GM12872 (cell line): ENCODE measurements around the gene TNIK.

Experiments
- TF ChIP-seq, protein P1 (sequence below): IDR thresholded peaks from 3 replicates; pipeline ENCODE4 v1.5.1; 2011; ENCODE audit warnings: low read depth, mild to moderate bottlenecking, low read length, moderate library complexity; ENCODE audit not compliant: insufficient read depth

Gene TNIK

DNA sequence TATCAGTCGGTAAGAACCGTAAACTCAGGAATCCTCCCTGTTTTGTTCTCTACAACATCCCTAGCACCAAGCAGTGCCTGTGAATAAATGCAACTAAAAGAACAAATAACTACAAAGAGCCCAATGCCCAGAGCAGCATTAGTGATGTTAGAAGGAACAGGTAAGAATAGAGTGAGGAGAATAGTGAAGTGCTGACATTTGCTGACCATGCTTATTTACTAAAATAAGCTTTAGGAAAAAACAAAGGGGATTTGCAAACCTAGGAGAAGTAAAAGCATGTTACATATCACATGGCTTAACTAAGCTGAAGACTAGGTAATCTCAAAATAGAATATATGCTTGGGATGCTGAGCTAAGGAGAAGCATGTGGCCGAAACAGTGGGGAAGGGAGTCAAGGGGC is 247.6 kb downstream of the TNIK start:
- TF ChIP-seq, protein P1, sequence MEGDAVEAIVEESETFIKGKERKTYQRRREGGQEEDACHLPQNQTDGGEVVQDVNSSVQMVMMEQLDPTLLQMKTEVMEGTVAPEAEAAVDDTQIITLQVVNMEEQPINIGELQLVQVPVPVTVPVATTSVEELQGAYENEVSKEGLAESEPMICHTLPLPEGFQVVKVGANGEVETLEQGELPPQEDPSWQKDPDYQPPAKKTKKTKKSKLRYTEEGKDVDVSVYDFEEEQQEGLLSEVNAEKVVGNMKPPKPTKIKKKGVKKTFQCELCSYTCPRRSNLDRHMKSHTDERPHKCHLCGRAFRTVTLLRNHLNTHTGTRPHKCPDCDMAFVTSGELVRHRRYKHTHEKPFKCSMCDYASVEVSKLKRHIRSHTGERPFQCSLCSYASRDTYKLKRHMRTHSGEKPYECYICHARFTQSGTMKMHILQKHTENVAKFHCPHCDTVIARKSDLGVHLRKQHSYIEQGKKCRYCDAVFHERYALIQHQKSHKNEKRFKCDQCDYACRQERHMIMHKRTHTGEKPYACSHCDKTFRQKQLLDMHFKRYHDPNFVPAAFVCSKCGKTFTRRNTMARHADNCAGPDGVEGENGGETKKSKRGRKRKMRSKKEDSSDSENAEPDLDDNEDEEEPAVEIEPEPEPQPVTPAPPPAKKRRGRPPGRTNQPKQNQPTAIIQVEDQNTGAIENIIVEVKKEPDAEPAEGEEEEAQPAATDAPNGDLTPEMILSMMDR: no peak

DNA sequence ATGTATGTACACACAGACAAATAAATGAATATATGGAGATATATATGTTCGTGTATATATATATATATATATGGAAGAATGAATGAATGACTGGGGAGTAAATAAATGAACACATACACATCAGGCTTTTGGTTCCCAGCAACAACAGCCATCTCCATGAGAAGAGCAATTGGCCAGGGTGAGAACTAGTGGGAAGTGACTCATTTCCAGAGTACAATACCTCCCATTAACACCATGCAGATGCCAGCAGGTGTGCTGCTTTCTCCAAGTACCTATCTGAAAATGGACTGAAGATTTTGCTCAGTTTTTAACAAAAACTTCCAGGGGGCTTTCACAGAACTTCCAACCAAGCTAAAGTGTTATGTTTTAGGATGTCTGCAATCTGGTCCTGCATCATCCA is 253.9 kb downstream of the TNIK start:
- TF ChIP-seq, protein P1: no peak

DNA sequence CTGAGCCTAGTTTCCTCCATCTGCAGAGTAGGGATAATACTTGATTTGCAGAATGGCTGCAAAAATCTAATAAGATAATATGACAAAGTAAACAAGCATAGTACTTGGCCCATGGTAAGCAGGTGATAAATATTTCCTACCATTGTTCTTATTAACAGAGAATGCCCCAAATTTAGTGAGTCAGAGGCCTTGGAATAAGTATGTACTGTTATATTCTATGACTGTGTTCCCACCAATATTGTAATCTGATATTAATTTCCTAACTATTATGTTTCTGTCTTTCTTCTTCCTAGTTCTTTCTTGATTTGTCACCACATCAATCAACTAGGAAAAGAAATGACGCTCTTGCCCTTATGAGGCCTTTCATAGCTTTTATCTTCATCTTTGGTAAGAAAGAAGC is 255.3 kb downstream of the TNIK start:
- TF ChIP-seq, protein P1: no peak

DNA sequence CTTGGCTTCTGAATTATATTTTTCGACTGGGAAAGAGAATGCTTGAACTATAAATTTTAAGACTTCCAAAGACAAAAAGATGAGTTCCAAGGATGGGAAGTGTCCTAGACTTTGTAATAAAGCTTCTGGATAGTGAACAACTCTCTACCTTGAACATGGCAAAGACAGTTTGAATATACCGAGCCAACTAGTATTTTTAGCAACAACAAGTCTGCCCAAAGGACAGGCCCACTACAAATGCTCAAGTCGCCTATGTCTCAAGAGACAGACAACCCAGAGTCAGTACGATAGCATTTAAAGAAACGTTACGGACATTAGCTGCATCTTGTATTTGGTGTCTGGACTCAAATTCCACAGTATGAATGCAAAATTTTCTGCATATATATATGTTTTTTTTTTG is 258.4 kb downstream of the TNIK start:
- TF ChIP-seq, protein P1: no peak

DNA sequence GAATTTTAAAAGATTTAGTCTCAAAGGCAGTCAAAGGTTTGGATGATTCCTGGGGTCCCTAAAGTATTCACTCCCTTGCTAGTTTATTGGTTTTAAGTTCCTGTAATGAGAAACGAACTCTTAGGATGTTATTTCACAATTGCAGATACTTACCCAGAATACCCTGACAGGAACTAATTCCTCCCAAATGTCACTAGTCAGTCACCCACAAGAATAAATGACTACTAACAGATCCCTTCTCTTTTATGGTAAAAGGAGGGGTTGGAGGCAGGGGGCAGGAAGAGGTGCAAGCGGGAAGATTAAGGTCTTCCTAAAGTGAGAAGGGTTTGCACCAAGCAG is 259.5 kb downstream of the TNIK start:
- TF ChIP-seq, protein P1: no peak

DNA sequence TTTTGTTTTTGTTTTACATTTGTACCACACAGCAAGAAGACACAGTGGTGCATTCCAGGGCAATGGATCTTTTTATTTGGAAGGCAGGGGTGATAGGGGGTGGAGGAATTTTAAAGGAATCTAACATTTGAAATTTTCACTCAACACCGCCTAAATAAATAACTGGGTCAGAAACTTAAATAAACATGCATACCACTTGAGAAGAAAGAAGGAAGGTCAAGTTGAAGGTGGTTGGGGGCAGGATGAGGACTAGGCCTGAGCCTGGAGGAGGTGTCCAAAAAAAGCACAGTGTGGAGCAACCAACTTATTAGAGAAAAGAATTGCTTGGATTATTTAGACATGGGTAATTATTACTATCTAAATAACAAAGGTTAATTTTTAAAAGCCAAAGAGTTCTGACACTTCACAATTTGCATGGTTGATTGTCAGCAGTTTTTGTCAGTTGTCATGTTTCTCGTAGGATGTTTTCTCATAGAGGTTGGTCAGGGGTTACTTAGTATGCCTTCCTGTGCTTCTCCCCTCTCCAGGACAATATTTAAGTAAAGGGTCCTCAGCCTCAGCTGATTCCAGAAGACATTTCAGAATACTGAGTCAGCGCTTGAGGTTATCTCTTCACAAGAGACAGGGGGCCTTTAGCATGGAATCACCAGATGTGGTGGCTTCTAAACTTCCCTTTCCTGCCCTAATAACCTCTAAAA is 260.0 kb downstream of the TNIK start:
- TF ChIP-seq, protein P1: no peak

DNA sequence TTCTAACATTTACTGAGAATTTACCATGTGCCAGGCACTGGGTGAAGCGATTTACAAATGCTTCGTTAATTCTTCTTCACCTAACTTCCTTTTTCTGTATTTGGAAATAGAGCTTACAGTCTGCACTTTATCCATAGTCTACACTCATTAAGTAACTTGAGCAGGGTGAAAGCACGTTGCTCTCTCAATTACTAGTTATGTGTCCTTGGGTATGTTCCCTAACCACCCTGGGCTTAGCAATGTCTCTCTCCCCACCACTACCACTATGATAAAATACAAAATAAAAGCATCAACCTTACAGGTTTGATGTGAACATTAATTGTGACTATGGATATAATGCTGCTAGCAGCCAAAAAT is 260.8 kb downstream of the TNIK start:
- TF ChIP-seq, protein P1: no peak
